HG02763 (cell line): ENCODE results near the gene CASZ1.

Experiments
- ATAC-seq: cut with Tn5 transposase; IDR thresholded peaks from one replicate; pipeline ENCODE4 v1.9.1; 2021; ENCODE audit warnings: mild to moderate bottlenecking, moderate library complexity; ENCODE audit not compliant: unreplicated experiment

The CASZ1 gene

DNA sequence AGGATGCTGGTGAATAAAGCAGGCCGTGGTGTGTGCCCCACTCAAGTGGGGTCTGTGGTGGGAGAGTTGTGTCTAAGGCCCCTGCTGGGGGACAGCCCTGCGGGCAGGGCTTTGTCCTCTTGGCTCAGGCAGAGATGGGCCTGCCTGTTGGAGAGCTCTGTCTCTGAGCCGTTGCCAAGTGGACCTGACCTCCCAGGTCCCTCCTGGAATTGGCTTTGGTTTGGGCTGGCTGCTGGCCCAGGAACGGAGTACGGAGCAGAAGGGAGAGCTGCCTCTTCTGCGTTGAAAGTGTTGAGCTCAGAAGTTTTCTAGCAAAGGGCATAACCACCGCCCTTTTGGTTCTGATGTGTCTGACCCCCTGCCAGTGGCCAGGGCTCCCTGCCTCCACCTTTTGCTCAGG is 167.8 kb downstream of the CASZ1 start:
- no peak for ATAC-seq

DNA sequence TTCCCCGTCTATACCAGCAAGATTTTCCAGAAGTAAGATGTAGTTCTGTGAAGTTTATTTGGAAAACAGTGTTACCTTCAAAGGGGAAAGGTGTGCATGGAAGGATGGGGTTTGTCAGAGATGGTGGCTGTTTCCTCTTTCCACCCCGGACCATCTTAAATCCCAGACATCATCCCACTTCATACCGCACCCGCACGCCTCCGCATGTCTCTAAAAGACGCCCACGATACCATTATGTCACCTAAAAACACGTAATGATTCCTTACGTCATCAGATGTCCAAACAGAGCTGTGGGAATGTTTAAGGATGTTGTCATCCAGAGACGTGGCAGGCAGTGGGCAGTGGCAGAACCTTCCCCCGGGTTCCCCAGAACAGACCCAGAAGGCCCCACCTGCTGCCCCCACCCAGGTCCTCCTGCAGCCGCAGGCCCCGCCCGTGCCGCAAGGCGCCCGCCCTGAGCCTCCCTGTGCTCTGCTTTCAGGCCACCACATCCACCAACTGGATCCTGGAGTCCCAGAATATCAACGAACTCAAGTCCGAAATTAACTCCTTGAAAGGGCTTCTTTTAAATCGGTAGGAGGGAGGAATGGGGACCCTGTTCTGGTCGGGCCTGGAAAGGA is 169.5 kb downstream of the CASZ1 start:
- no peak for ATAC-seq

DNA sequence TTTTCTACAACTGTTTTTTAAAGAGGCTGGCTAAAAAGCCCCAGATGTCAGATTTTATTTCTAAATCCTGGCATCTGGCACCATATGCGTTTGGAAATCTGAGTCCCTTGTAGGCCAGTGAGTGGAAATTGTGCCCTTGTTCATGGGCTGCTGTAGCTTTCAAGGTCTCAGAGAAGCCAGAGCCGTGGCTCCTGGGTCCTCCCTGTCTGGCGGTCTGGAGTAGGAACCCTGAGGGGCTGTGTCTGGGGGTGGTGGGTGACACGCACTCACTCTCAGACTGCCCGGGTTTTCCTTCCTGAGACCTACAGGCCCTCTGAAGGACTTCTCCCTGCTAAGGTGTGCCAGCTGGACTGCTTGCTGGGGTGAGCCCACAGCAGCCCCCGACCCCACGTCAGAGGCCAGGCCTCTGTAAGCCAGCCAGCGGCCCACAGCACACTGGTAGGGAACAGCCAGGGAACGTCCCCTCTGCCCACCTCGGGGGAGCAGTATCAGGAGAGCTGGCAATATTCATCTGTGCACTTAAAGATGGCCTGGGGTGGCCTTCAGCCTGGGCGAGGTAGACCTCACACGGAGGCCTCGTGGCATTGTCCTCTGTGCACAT is 170.2 kb downstream of the CASZ1 start:
- no peak for ATAC-seq

DNA sequence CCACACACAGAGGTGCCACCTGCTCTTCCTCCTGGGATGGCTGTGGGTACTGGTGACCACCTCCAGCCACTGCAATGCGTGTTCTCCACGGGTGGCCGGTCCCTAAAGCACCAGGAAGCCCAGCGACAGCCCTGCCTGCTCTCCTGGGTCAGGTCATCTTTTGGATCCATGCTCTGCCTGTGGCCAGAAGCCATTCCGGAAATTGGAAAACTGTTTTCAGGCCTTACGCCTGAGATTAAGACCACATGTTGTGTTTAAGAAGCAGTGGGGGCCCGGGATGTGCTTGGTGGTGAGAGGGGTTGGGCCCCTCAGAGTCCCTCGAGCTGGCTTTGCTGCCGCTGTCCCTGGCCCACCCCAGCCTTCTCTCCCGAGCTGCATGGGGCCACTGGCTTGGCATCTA is 170.9 kb downstream of the CASZ1 start:
- ATAC-seq, result no peak

DNA sequence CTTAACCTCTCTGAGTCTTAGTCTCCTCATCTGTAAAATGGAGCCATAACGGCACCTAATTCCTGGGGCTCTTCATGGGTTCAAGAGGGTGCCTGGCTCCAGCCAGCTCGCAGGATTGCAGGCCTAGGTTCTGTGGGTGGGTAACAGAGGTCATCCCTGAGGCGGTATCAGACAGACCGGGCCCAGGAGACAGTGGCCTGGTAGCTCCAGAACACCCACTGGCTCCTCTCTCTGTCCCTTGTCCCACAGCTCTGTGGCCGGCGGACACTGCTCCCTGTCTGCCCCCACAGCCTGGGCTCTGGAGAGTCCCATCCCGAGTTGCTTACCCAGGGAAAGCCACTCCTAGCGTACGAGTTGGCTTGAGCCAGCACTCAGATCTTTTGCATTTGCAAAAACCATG is 171.4 kb downstream of the CASZ1 start:
- no peak for ATAC-seq

DNA sequence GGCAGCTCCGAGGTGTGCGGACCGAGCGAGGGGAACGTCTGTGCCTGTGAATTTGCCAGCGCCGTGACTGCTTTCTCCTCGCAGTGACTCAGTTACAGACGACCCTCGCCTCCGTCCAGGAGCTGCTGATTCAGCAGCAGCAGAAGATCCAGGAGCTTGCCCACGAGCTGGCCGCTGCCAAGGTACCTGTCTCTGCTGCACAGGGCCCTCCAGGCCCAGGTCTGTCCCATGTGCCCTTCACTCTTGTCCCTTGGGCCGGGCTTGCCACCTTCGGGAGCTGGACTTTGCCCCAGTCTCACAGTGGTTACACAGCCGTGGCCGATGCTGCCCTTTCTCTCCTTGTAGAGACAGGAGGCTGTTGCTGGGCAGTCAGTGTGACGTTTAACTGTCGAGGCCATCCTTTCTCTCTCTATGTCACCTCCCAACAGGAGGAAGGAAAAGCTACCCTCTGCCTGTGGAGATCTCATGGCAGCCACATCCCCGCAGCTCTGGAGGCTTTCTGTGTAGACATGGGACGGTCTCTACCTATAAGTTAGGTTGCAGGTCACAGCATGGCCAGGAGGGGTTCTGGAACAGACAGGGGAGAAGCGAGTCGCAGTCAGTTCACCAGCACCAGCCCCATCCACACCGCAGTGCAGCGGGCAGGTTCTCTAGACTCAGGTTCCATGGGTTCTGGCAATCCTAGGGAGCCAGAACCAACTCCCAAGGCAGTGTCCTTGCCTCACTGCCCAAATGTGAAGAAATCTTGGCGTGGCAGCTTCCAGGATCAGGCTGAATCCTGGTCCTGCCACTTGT is 172.0 kb downstream of the CASZ1 start:
- no peak for ATAC-seq

DNA sequence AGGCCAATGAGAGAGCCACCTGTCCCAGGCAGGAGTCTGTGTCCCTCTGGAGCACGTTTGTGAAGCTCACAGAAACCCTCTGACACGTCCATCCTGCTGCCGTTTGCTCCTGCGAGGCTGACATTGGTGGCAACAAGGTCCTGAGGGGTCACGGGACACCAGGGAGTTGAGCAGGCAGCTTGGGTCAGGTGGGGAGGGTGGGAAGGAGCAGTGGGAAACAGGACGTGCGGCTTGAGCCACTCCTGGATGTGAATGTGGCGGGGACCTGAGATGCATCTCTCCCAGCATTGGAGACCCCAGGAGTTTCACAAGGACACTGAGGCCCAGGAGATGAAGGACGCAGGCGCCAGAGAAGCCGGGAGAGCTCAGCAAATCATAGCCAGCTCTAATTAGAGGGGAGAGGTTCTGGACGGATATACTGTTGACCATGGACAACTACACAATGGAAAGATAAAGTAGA is 172.7 kb downstream of the CASZ1 start:
- no peak for ATAC-seq

DNA sequence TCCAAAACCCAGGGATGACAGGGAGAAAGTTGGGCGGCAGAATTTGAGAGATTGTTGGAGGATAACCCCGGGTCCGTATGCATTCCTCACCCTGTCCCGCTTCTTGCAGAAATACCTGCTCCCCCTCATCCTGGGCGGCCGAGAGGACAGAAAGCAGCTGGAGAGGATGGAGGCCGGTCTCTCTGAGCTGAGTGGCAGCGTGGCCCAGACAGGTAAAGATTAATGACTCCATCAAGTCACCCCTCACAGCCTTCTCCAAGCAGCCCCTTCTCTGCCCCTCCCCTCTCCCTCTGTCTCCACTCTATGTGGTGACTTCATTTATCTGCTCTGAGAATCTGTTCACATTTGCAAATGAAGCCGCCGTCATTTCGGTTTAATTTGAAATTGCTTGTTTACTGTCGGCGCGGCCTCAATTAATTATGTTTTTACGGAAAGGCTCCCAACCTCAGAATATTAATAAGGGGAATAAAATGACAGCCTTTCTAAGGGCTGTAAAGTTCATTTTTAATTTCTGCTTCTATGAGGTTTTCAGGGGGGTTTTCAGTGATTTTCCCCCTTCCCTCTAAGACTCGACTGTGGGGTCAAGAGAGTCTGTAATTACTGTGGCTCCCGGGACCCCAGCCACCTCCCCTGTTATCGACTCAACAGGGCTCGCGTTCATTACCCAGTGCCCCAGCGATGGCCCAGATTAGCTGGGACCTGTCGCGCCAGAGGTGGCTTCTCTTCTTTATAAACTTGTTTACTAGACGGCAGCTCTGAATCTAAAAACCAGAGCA is 173.3 kb downstream of the CASZ1 start:
- ATAC-seq, result no peak

DNA sequence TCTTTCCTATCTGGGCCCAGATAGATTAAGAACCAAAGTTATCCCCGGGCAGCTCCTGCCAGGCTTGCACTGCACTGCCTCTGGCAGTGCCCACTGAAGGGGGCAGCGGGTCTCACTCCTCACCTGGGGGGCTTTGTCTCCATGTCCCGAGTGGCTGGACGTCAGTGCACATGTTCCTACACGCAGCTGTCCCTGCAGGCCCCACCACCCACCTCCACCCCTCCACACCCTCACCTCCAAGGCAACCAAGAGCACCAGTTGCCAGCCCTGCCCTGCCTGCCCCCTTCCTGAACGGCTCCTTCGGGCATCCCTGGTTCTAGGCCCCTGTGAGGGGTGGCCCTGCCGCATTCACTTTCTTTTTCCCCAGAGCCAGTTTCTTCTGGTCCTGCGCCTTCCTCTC is 174.5 kb downstream of the CASZ1 start:
- ATAC-seq, result no peak

DNA sequence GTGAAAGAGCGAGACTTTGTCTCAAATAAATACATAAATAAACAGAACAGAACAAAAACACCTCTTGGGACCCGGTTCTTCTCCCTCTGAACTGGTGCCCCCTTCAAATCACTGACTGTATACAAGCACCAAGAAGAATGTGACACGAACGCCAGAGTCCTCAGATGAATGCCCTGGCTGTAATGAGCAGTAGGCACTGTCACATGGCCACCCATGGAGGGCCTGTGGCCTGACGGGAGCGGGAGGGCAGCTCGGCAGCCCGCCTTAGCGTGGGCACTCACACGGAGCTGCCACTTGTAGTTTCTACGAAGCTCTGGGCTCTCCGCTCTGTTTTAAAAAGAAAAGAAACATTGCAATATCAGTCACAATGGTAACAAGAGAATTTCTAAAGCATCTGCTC is 175.7 kb downstream of the CASZ1 start:
- no peak for ATAC-seq

DNA sequence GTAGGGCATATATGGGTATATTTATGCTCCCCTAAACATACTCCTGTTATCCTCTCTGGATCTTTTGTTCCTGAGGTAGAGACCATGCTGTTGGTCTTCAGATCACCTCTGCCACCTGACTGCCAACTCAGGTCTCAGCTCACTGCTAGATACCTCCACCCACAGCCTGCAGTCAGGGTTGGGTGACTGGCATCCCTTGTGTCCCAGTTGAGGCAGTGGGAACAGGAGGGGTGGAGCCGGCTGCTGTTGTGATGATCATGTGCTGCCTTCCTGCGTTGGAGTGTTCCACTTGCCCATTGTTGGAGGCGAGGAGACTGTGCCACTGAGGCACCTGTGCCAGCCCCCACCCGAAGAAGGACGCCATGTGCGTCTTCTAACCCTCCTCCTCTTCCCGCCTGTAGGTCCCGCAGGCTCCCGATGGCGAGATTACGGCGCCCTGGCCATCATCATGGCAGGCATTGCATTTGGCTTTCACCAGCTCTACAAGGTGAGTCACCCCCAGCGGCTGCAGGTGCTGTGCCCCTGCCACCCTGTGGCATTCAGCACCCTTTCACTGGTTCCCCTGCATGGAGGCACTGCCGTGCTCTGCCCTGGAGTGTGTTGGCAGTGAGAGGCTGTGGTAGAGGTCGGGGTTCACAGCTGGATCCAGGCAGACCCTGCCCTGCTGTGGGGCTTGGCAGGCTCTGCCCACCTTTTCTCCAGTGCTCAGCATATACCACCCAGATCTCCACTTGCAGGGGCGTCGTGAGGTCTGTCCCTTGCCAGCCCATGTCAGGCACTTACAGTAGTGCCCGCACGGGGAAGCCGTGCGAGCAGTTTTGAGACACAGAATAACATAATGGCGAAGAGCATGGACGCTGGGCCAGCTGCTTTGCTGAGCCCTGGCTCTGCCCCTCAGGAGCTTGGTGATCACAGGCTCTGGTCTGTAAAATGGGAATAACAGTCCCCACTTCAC is 178.2 kb downstream of the CASZ1 start:
- ATAC-seq, result no peak

DNA sequence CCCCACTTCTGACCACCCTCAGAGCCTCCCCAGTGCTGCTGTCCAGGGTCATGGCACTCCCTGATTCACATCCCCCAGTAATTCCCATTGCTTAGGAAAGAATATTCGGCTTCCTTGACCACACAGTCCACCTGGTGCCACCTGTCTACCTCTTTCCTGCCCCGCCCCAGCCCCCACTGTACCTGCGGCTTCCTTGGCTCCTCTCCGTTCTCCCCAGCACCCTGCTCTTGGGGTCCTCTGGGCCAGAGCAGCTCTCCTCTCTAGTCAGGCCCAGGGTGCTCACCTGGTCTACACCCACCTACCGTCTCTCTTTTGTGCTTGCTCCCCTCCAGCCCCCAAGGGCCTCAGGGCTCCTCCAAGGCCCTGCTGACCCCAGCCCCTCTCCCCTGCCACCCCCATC is 179.1 kb downstream of the CASZ1 start:
- ATAC-seq, result no peak

DNA sequence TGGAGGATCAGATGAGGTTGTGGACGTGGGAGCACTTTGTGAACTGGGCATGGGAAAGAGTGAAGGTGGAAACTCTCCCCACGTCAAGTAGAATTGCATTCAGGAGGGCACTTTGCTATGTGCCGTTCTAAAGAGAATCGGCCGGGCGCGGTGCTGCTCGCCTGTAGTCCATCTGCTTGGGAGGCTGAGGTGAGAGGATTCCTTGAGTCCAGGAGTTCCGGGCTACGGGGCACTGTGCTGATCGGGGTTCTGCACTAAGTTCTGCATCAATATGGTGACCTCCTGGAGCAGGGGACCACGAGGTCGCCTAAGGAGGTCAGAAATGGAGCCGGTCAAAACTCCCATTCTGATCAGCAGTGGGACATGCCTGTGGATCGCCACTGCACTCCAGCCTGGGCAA is 179.8 kb downstream of the CASZ1 start:
- no peak for ATAC-seq

DNA sequence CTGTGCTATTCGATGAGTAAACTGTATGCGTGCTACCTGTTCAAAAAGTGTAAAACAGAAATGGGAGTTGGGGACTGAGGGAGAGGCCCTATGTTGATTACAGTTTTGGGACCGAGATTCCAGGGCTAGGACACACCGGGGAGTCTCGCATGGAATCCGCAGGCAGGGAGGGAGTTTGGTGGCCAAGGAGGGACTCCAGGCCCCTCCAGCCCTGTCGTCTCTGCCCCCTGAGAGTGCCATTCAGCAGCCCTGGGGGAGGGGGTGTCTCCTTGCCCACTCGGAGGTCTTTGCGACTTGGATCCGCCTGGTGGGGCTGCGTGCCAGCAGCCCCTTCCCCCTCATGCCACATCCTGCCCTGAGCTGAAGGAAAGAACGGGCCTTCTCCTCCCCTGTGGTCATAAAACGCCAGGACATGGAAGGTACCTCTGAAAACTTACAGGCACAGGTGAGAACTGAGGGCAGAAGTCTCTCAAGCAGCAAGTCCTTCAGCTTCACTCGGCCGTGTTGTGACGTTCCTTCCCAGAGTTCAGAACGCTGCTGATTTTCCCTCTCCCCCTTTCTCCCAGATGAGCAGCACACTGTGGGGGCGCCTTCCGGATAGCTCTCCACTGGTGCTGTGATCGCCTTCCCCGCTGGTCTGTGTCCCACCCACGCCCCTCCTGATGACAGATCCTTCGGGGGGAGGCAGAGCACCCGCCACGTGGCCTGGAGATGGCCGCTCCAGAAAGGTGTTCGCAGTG is 180.3 kb downstream of the CASZ1 start:
- no peak for ATAC-seq

DNA sequence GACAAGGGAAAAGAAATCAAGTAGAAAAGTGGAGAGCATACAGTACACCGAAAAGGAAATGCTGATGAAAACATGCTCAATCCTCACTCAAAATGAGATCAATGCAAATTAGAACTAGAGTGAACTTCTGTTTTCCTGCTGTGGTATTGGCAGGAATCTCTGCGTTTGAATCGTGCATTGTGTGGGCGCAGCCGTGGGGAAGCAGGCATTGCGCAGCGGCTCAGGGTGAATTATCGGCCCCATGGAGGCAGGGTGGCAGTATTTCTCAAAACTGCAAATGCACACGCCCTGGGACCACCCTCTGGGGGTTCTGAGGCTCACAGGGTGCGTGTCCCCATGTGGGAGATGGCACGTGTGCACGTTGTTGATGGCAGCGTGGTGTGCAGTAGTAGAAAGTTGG is 181.1 kb downstream of the CASZ1 start:
- ATAC-seq, result no peak

DNA sequence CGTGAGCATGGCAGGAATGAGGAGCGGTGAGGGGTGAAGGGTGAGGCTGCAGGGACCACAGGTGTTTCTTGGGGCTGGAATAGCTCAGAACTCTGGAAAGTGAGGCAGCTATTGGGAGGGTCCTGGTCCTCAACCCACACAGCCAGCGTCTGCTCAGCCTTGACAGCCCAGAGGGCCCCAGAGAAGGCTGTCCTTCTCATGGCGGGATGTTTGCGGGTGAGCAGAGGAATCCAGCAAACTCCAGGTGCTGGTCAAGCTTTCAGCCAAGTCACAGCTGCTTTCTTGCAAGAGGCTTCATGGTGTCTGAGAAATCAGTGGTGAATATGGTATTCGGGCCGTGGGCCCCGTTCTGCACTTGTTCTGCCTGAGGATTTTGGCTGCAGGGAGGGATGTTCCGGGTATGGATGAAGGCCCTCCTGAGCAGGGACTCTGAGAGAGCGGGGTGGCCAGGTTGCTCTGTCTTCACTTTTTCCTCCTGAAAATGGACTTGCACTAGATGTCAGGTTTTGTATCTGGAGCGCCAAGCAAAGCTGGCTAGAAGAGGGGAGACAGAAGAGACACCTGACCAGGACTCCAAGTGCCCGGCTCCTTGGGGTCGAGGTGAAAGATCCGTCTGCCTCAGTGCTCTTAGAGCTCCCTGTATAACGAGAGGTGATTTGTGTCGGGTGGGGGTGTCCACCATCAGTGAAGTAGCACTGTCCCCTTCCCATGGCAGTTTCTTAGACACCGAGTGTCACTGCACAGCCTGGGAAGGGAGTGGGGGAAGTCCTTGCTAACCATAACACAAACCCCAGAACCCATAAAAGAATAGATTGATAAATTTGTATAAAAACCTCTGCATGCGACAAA is 181.8 kb downstream of the CASZ1 start:
- no peak for ATAC-seq

DNA sequence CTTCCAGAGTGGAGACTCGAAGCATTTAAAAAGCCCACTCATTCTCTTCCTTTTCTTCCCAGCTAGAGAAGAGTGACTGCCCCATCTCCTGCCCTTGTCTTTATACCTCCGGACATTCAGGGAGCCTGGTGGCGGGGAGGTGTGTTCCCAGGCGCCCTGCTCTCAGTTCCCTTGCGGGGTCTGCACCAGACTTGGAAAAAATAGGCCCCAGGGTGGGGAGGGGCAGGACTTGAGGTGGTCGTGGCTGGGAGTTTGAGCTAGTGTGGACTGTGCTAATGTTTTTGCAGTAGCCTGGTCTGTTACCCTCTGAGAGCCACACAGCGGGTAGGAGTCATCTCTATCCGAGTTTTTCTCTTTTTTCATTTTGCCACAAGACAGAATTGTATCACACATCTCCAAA is 182.6 kb downstream of the CASZ1 start:
- no peak for ATAC-seq

DNA sequence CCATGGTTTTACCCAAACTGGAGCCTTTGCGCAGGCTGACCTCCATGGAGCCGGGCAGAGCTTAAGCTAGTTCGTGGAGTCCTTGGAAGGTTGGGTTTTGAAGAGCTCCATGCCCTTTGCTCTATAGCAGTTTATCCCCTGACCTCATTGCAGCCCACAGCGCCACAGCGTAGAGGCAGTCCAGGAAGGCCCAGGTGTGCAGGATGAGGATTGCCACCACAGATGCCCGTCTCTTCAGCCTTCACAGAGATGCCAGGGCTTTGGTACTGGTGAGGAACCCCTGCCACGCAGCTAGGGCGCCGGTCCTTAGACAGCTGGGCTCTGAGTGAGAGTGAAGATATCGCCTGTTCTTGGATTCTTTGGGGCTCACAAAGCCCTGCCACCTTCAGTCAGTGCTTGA is 183.1 kb downstream of the CASZ1 start:
- no peak for ATAC-seq
